Measurements from ENCODE around the gene LGALS3BP.

Gene LGALS3BP

GRCh38 chr17:78940708-78941107 is 39.0 kb downstream of the LGALS3BP start:
- DNase-seq (ENCODE audit: low read depth in 1 of 2, low spot score in 1 of 2): no peak
- Histone ChIP-seq H3K27ac (replicated peaks) (no peak overlapping the region), H3K4me3 (replicated peaks; ENCODE audit: insufficient read depth, low read length) (no peak overlapping the region), H3K27me3 (ENCODE audit: insufficient read depth, poor library complexity, severe bottlenecking) (no peaks in the 10 kb centered on the region)
- TF ChIP-seq, protein P1, sequence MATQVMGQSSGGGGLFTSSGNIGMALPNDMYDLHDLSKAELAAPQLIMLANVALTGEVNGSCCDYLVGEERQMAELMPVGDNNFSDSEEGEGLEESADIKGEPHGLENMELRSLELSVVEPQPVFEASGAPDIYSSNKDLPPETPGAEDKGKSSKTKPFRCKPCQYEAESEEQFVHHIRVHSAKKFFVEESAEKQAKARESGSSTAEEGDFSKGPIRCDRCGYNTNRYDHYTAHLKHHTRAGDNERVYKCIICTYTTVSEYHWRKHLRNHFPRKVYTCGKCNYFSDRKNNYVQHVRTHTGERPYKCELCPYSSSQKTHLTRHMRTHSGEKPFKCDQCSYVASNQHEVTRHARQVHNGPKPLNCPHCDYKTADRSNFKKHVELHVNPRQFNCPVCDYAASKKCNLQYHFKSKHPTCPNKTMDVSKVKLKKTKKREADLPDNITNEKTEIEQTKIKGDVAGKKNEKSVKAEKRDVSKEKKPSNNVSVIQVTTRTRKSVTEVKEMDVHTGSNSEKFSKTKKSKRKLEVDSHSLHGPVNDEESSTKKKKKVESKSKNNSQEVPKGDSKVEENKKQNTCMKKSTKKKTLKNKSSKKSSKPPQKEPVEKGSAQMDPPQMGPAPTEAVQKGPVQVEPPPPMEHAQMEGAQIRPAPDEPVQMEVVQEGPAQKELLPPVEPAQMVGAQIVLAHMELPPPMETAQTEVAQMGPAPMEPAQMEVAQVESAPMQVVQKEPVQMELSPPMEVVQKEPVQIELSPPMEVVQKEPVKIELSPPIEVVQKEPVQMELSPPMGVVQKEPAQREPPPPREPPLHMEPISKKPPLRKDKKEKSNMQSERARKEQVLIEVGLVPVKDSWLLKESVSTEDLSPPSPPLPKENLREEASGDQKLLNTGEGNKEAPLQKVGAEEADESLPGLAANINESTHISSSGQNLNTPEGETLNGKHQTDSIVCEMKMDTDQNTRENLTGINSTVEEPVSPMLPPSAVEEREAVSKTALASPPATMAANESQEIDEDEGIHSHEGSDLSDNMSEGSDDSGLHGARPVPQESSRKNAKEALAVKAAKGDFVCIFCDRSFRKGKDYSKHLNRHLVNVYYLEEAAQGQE (IDR thresholded peaks at IDR 0.05; ENCODE audit: insufficient replicate concordance, low read depth): no peak
- TF ChIP-seq POLR2AphosphoS5 (IDR thresholded peaks at IDR 0.05; ENCODE audit: low read depth) (no peak), GABPA (IDR thresholded peaks at IDR 0.05; ENCODE audit: low read depth) (no peak), SPI1 (IDR thresholded peaks at IDR 0.05; ENCODE audit: borderline replicate concordance, low read depth) (no peak)
- TF ChIP-seq, protein P2, sequence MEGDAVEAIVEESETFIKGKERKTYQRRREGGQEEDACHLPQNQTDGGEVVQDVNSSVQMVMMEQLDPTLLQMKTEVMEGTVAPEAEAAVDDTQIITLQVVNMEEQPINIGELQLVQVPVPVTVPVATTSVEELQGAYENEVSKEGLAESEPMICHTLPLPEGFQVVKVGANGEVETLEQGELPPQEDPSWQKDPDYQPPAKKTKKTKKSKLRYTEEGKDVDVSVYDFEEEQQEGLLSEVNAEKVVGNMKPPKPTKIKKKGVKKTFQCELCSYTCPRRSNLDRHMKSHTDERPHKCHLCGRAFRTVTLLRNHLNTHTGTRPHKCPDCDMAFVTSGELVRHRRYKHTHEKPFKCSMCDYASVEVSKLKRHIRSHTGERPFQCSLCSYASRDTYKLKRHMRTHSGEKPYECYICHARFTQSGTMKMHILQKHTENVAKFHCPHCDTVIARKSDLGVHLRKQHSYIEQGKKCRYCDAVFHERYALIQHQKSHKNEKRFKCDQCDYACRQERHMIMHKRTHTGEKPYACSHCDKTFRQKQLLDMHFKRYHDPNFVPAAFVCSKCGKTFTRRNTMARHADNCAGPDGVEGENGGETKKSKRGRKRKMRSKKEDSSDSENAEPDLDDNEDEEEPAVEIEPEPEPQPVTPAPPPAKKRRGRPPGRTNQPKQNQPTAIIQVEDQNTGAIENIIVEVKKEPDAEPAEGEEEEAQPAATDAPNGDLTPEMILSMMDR (IDR thresholded peaks at IDR 0.05; ENCODE audit: insufficient read depth, low read length): no peak

DNA sequence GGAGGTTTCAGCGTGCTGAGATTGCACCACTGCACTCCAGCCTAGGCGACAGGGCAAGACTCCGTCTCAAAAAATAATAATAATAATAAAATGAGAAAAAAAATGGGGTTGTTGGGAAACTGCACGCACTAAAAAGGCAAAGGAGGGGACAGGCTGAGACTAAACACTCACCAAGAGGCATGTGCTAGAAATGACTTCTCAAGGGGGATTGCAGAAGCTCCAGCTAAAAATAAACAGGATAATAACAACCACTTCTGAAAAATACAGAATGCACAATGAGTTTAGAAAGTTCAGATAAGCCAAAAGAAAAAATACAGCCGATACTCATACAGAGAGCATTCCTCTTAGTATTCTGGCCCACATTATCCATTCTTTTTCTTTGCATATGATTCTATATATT is 39.5 kb downstream of the LGALS3BP start:
- H3K27me3 ChIP-seq (ENCODE audit: insufficient read depth, poor library complexity, severe bottlenecking): no peaks in the 10 kb centered on the region
- H3K27ac ChIP-seq (replicated peaks): no peak overlapping the region
- no peak overlapping the region for H3K4me3 ChIP-seq (replicated peaks; ENCODE audit: insufficient read depth, low read length)
- DNase-seq (ENCODE audit: low read depth in 1 of 2, low spot score in 1 of 2): no peak
- TF ChIP-seq, protein P2 (IDR thresholded peaks at IDR 0.05; ENCODE audit: insufficient read depth, low read length): no peak

GRCh38 chr17:78939615-78940014 is 40.1 kb downstream of the LGALS3BP start:
- H3K4me3 ChIP-seq (replicated peaks; ENCODE audit: insufficient read depth, low read length): no peak overlapping the region
- TF ChIP-seq SPI1 (IDR thresholded peaks at IDR 0.05; ENCODE audit: borderline replicate concordance, low read depth): no peak
- no peak for TF ChIP-seq GABPA (IDR thresholded peaks at IDR 0.05; ENCODE audit: low read depth)
- TF ChIP-seq, protein P2 (IDR thresholded peaks at IDR 0.05; ENCODE audit: insufficient read depth, low read length): no peak
- no peak for TF ChIP-seq POLR2AphosphoS5 (IDR thresholded peaks at IDR 0.05; ENCODE audit: low read depth)
- TF ChIP-seq, protein P1 (IDR thresholded peaks at IDR 0.05; ENCODE audit: insufficient replicate concordance, low read depth): no peak
- no peak overlapping the region for H3K27ac ChIP-seq (replicated peaks)
- DNase-seq (ENCODE audit: low read depth in 1 of 2, low spot score in 1 of 2): no peak
- H3K27me3 ChIP-seq (ENCODE audit: insufficient read depth, poor library complexity, severe bottlenecking): no peaks in the 10 kb centered on the region

DNA sequence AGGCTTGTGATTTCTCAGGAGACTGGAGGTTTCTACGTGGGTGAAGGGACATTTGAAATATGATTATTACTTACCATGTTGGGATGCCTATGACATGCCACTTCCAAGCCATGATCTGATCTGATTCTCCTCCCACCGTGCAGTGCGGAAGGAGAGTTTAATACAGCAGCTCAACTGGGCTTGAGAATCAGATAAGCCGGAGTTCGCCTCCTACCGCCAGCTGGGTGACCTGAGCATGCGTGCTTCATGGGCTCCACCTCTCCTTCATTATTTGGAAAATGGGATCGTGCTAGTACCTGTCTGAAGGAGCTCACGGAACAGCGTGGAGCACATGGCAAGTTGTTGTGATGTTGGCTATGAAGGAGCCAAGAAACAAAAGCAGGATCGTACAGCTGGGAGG is 42.2 kb downstream of the LGALS3BP start:
- Histone ChIP-seq H3K27ac (replicated peaks) (no peak overlapping the region), H3K27me3 (ENCODE audit: insufficient read depth, poor library complexity, severe bottlenecking) (no peaks in the 10 kb centered on the region)

More for the DNA sequence above, 42.2 kb downstream of the LGALS3BP start:
- DNase-seq (ENCODE audit: low read depth in 1 of 2, low spot score in 1 of 2): no peak
- TF ChIP-seq, protein P1 (IDR thresholded peaks at IDR 0.05; ENCODE audit: insufficient replicate concordance, low read depth): no peak
- TF ChIP-seq GABPA (IDR thresholded peaks at IDR 0.05; ENCODE audit: low read depth): no peak
- TF ChIP-seq SPI1 (IDR thresholded peaks at IDR 0.05; ENCODE audit: borderline replicate concordance, low read depth): no peak
- TF ChIP-seq, protein P2 (IDR thresholded peaks at IDR 0.05; ENCODE audit: insufficient read depth, low read length): no peak
- no peak for TF ChIP-seq POLR2AphosphoS5 (IDR thresholded peaks at IDR 0.05; ENCODE audit: low read depth)
- H3K4me3 ChIP-seq (replicated peaks; ENCODE audit: insufficient read depth, low read length): no peak overlapping the region

All from HL-60 (cell line).